GM18508 (cell line): ENCODE data around the gene LENG8.

ENCODE experiments used
- ATAC-seq: cut with Tn5 transposase; IDR thresholded peaks from one replicate; pipeline ENCODE4 v1.9.1; 2021; ENCODE audit warnings: moderate number of reproducible peaks; ENCODE audit not compliant: insufficient read depth, unreplicated experiment

LENG8 gene

GRCh38 chr19:54448774-54449700 lies at the start of gene LENG8:
Gene LENG8, plus strand, starts transcription at chr19:54449199. Its CDS starts 2,146 bp downstream, at chr19:54451345.
- peak; percentile 79 for ATAC-seq

- ATAC-seq: no peak
These were observed 48.1 kb upstream of the LENG8 start for GRCh38 chr19:54400913-54401312.

DNA sequence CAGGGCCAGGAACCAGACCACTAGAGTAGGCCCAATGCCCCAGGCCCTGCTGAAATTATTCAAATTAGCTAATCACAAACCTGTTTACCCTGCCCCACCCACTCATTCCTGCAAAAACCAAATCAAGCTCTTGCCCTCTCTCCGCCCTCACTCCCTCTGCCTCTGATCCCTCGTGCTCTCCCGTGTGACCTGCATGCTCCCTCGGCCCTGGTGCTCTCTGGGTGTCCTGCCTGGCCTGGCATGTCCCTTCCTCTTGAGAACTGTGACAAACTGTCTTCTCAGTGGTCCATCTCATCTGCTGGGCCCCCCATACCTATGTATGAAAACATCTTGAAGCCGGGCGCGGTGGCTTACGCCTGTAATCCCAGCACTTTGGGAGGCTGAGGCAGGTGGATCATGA lies 45.9 kb upstream of the LENG8 start:
- no peak for ATAC-seq

DNA sequence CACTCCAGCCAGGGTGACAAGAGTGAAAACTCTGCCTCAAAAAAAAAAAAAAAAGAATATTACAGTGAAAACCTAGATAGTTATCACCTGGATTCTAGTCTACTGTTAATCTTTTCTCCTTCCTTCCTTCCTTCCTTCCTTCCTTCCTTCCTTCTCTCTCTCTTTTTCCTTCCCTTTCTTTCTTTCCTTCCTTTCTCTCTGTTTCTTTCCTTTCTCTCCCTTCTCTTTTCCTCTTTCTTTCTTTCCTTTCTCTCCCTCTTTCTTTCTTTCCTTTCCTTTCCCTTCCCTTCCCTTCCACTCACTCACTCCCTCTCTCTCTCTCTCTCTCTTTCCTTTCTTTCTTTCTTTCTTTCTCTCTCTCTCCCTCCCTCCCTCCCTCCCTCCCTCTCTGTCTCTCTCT lies 43.4 kb upstream of the LENG8 start:
- ATAC-seq: no peak

- ATAC-seq: no peak
These were observed 41.2 kb upstream of the LENG8 start for GRCh38 chr19:54407780-54408179.

DNA sequence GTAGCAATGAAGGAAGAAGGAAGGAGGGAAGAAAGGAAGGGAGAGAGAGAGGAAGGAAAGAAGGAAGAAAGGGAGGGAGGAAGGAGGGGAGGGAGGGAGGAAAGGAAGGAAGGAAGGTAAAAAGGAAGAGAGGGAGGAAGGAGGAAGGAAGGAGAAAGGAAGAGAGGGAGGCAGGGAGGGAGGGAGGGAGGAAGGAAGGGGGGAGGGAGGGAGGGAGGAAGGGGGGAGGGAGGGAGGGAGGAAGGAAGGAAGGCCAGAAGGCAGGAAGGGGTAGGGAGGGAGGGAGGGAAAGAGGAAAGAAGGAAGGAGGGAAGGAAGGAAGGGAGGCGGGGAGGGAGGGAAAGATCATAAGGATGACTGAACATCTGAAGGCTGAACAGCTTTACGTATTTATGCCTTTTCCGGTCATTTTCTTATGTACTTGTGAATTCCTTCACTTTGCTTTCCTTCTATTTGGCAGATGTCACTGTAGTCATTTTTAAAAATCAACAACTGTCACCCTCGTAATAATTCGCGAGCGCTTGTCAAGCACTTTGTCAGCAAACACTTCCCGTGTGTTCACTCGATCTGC lies 40.5 kb upstream of the LENG8 start:
- ATAC-seq: no peak

DNA sequence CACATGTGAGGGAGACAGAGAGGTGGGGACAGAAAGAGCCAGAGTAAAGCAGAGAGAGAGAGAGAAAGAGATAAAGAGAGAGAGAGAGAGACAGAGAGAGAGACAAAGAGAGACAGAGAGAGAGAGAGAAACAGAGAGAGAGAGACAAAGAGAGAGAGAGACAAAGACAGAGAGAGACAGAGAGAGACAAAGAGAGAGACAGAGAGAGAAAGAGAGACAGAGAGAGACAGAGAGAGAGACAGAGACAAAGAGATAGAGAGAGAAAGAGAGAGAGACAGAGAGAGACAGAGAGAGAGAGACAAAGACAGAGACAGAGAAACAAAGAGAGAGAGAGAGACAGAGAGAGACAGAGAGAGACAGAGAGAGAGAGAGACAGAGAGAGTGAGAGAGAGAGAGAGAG lies 38.0 kb upstream of the LENG8 start:
- ATAC-seq: no peak

DNA sequence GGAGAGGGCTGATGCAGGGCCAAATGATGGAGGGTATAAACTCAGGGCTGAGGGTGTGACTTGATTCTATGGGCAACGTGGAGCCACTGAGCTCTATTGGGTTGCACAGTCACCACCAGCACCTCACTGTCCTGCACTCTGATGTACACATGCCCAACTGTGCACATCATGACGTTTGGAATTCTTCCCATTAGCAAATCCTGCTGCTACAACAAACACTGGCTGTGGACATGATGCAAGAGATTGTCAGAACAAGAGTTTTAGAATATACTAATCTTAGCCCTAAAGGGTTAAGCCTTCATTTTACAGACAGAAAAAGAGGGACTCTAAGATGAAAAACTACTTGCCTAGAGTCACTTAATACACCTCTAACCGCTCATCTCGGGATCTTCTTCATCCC lies 36.1 kb upstream of the LENG8 start:
- no peak for ATAC-seq

GRCh38 chr19:54414156-54414555 lies 34.8 kb upstream of the LENG8 start:
- no peak for ATAC-seq

- ATAC-seq: no peak
These were observed 33.6 kb upstream of the LENG8 start, which contains the start of gene TTYH1 for GRCh38 chr19:54415208-54415900. Gene TTYH1, plus strand, starts transcription at chr19:54415464. Its CDS starts 89 bp downstream, at chr19:54415553.

GRCh38 chr19:54415901-54416673 lies 32.9 kb upstream of the LENG8 start:
- no peak for ATAC-seq

DNA sequence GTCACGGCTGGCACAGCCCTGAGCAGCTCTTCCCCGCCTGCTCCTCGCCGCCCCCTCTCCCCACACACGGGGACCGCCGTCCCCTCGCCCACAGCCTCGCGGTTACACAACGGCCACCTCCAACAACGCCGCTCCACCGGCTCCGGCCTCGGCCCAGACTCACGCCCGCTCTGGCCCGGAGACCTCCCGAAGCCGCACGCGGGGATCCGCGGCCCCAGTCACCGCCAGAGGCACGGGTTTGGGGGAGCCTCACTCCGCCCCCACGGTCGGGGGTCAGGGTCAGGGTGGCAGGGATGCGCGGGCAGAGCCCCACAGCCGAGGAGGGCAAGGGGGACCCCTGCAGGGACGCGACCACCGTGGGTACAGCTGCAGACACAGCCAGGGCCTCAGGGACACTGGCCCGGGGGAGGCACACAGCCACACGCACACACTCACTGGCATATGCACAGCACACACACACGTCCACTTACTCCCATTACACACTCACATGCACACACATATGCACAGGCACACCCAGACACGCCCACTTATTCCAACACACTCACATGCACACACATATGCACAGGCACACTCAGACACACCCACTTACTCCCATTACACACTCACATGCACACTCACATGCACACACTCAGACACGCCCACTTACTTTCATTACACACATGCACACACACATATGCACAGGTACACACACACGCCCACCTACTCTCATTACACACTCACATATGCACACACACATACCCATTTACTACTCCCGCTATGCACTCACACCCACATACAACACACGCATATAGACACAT lies 32.1 kb upstream of the LENG8 start:
- no peak for ATAC-seq

DNA sequence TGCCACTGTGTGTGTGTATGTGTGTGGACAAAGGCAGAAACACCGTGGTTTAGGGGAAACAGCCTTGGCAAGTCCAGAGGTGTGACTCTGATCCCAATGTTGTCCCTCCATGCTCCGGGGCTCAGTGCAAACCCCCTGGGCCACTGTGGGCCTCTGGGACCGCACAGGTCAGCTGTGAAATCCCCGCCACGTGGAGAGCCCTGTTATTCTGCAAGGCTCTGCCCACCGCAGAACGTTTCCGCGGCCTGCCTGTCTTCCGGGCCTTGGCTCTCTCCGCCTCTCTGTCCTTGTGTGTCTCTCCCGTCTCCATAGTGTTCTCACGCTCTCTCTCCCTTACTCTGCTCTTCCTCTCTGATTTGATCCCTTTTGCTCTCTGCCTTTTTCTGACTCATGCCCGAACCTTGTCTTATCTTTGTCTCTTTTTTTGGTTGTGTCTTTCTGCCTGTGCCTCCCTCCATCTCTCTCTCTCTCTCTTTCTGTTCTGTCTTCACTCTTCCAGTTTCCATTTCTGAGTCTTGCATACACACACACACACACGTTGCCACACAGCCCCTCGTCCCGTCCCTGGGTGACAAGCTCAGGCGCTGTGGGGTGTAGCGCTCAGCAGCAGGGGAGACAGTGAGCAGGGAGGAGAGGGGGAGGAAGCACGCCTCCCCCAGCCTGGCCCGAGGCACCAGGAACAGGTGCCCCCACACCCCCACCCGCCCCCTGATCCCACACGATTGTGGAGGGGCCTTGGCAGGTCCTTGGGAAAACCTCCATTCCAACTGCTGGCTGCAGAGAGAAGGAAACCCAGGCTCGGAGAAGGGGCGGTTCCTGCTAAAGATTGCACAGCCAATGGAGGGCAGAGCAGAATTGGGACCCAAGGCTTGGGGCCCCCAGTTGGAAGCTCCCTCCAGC lies 30.7 kb upstream of the LENG8 start:
- ATAC-seq: no peak

GRCh38 chr19:54418930-54419800 lies 29.8 kb upstream of the LENG8 start:
- no peak for ATAC-seq

GRCh38 chr19:54420068-54420382 lies 29.0 kb upstream of the LENG8 start:
- no peak for ATAC-seq

GRCh38 chr19:54420383-54421168 lies 28.4 kb upstream of the LENG8 start:
- ATAC-seq: no peak

- no peak for ATAC-seq
These were observed 27.9 kb upstream of the LENG8 start for GRCh38 chr19:54421169-54421516.
